NOMO-1 treated with dmso at 0.1 percent for 144 hours (cell line): ENCODE results near the gene EPB41L3.
"Not testable (repeated sequence)": the region's sequence is repeated elsewhere in the genome, so short reads cannot be mapped to it uniquely, and the experiment has no call there.

ENCODE experiments used
- DNase-seq: peaks from one replicate; lab custom pipeline; 2025; ENCODE audit not compliant: unreplicated experiment; lab: John Stamatoyannopoulos, UW

Gene EPB41L3

GRCh38 chr18:5532066-5532465 is 11.7 kb downstream of the EPB41L3 start:
- DNase-seq = no peak

GRCh38 chr18:5530629-5531178 is 13.1 kb downstream of the EPB41L3 start:
- DNase-seq = no peak

DNA sequence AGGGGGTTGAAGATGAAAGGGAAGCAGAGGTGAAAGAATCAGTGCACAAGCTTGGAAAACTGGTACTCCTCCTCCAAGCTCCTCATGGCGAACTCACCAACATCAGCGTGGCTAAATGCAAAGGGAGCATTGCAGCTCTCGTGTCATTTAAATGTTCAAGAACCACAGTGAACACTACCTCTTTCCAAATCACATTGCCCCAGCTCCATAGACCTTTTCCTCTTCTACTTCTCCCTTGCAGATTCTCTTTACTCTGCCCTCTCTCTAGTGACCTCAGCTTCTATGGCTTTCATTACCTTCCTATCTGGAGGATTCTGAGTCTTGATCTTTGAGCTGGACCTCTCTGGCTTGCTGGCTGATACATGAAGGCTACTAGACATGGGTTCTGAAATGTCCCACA is 14.3 kb downstream of the EPB41L3 start:
- DNase-seq = no peak

- peak; percentile 19 for DNase-seq
Observed at GRCh38 chr18:5527603-5528002, 16.2 kb downstream of the EPB41L3 start.

DNA sequence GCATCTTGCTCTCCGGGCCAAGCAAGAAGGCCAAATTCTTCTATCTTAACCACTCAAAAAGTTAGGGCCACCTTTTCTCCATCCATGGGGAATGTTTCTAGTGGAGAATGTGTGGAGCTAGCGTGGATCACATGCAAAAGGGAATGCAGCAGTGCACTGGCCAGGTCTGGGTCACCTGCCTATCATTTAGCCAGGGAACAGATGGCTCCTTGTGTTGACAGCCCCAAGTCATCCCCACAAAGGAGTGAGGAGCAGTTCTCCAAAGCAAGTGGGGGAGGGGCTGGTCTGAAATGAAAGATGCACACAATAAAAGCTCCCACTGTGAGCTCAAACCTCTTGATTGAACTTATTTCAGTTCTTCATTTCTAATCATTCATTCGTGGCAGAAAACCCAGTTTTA is 19.1 kb downstream of the EPB41L3 start:
- no peak for DNase-seq

DNA sequence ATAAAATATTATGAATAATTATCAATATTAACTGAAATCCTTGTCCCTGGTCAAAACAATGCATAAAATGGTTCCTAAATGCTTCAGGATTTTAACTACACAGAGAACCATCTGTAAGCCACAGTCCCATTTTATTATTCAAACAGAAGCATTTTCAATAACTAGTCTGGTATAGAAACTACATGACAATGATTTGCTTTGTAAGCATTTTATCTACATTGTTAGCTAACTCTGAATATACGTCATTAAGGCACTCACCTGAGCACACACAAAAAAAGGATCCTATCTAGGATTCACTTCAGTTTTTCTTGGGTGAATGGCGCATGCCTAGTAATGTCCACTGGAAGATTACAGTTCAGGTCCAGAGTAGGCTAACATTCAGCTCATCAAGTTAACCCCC is 22.8 kb downstream of the EPB41L3 start:
- no peak for DNase-seq

GRCh38 chr18:5520464-5520863 is 23.3 kb downstream of the EPB41L3 start:
- no peak for DNase-seq

DNA sequence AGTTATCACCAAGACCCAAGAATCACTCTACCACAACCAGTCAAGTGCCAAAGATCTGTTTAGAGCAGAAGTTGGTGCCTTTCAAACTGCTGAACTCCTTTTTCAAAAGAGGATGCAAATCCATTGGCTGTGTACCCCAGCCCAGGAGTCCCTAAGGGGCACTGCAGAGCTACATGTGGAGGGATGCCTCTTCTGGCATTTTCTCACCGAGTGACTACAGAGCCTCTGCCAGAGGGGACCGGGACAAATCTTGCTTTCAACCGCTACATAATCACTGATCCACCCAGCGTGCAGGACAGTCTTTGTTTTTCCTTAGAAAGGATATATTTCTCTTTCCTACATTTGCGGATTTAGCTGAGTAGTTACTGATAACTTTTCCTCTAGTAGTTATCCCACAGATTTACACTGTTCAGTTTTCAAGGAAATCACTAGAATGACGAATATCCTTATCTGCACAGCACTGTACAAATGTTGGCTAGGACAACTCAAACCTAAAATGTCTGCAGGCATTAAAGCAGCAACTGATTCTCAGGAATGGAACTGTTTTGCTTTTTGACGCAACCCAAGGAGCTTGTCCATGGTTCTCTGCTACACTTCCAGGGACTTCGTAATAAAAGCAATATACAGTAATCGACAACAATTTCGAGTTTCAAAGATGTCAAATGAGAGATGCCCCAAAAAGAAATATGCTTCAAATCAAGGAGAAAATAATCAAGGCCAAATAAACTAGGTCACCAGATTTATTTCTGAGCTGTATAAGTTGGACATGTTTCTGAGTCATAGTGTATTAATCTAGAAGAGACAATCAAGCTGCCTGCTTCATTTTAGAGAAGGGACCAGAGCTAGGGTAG is 24.1 kb downstream of the EPB41L3 start:
- DNase-seq = no peak

DNA sequence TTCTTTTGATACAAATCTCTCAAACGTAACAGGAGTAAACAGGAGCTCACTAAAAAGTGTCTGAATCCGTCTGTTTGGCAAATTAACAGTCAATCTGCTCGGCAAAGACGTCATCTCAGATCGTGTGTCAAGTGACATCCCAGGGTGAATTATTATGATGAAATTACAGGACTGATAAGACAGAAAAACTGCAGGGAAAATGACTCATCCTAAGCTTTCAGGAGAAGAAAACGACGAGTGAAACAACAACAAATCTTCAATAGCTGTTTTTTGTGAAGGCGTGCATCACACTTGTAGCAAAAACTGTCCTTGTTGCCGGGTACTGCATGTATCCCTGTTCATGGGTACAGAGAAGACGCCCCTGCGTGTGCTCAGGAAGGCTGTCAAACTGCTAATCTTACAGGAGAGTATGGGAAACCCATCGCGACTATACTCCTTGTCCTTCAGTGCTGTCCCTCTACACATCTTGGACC is 24.9 kb downstream of the EPB41L3 start:
- no peak for DNase-seq

GRCh38 chr18:5518179-5518770 is 25.5 kb downstream of the EPB41L3 start:
- DNase-seq = no peak

- no peak for DNase-seq
Observed at GRCh38 chr18:5516841-5517240, 27.0 kb downstream of the EPB41L3 start.

- peak; percentile 76 for DNase-seq
Observed at GRCh38 chr18:5515011-5515784, 28.6 kb downstream of the EPB41L3 start.

DNA sequence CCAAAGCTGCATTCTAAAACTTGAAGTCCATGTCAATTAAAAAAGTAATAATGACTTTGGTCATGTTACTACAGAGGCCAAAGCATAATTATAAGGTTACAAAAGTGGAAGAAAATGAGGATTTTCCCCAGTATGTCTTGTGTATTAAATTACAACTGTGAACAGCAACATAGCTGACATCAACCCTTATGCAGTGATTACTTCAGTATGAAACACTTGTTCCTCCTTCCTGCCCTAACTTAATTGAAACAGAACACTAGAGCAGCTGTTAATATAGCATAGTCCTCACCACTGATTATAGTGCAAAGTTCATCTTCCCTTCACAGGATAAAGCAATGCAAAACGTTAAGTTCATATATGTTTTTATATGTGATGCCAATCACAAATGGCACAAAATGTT is 29.9 kb downstream of the EPB41L3 start:
- no peak for DNase-seq

- DNase-seq = no peak
Observed at GRCh38 chr18:5512176-5512575, 31.6 kb downstream of the EPB41L3 start.

- DNase-seq = not testable (repeated sequence)
Observed at GRCh38 chr18:5511541-5511940, 32.3 kb downstream of the EPB41L3 start.

DNA sequence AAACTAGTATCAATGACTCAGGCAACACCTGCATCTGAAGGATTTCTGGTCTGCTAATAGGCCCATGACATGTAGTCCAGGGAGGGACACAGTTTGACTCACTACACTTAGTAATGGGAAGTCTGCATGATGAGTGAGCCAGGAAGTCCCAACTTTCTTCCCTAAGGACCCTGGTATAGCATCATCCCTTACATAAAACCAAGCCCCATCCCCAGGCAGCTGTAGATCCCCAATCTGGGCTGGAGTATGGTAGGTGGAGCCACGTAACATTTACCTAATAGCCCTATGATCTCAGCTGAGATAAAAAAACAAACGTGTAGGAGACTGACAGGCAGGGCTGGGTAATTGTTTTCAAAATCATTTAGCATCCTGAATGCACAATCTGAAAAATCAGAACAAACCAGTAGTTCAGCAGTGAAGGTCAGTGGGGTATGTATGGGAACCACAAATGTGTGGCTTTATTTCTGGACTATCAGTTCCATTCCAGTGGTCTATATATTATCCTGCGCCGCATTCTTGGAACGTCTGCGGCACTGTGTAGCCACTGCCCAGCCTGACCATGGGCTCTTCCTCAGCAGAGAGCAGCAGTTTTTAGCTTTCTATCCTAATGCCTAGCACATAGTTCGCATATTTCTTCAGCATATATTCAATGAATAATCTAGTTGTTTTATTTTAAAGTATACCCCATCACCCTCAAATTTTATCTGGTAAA is 33.5 kb downstream of the EPB41L3 start:
- DNase-seq = no peak

DNA sequence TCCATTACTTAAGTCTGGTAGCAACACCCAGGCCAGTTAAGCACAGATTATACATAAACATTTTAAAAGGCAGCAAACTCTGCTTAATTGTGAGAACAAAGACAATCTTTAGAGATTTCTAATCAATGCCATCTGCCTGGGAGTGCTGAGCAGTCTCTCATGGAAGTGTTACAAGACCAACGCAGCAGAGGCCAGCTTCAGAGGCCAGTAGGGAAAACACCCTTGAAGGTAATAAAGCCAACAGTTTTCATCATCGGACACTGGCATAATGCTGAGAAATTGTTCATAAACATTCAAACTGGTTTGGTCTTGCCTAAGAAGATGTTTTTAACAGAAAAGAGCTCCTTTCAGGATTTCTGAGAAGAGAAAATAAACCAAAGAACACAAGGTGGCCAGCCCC is 35.0 kb downstream of the EPB41L3 start:
- DNase-seq = no peak

DNA sequence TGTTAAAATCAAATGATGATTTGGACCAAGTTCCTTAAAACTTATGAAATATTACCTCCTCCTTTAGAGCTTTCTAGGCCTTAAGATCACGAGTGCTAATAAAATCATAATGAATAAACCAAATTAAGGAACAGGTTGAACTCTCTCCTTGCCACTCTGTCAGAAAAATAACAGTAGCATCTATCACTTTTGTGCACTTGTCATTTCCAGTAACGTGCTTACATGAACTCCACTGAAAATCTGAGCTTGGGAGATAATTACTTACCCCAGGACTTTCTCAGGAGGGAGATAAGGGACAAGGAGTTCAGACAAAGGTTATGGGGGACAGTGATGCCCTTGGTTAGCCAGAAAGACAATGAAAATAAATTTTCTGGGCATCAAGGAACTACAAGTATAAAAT is 36.0 kb downstream of the EPB41L3 start:
- DNase-seq = no peak

DNA sequence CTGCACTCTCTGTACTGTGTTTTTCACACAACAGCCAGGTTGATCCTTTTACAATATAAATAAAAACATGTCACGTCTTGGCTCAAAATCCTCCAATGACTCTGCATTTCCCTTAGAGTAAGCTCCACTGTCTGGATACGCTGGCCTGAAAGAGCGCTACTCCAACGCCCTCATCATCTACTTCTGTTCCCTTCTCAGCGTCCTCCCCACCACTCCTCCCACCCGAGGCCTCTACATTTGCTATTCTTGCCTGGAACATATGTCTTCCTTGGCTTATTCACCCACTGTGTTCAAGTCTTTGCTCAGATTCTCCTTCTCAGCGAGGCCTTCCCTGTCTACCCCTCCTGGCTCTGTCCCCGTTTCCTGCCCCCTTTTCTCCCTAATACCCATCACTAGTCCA is 37.6 kb downstream of the EPB41L3 start:
- DNase-seq = no peak

GRCh38 chr18:5503740-5504139 is 40.1 kb downstream of the EPB41L3 start:
- DNase-seq = no peak
